Transverse colon (tissue), 4 donors: ENCODE results near the gene RFLNA.

ENCODE experiments used
- EP300 ChIP-seq: sonication (generic); formaldehyde crosslinking; IDR thresholded peaks from one replicate; pipeline ENCODE4 v1.6.1; 2017; ENCODE audit warnings: antibody characterized with exemption, low read depth
- POLR2A ChIP-seq: fragments of 450-650 bp; IDR thresholded peaks from one replicate; pipeline ENCODE4 v1.6.1; 2016; ENCODE audit warnings: antibody characterized with exemption, mild to moderate bottlenecking, moderate library complexity
- POLR2AphosphoS5 ChIP-seq, 3 donors: sonication (generic); formaldehyde crosslinking; IDR thresholded peaks; one replicate each; pipeline ENCODE4 v1.6.1; 2016; ENCODE audit warnings: antibody characterized with exemption in 3 of 3
- TF ChIP-seq, protein P1 (sequence below), 5 experiments: fragments of 200-600 bp in 3 of 5; fragments of 450-650 bp in 2 of 5; sonication (generic) in 3 of 5; IDR thresholded peaks; 1 replicate in 2 of 5; 2 replicates in 3 of 5; pipeline ENCODE4 v1.5.1; 2016 to 2017; ENCODE audit warnings: antibody characterized with exemption in 5 of 5, inconsistent platforms in 3 of 5, mild to moderate bottlenecking in 2 of 5, moderate library complexity in 1 of 5

DNA sequence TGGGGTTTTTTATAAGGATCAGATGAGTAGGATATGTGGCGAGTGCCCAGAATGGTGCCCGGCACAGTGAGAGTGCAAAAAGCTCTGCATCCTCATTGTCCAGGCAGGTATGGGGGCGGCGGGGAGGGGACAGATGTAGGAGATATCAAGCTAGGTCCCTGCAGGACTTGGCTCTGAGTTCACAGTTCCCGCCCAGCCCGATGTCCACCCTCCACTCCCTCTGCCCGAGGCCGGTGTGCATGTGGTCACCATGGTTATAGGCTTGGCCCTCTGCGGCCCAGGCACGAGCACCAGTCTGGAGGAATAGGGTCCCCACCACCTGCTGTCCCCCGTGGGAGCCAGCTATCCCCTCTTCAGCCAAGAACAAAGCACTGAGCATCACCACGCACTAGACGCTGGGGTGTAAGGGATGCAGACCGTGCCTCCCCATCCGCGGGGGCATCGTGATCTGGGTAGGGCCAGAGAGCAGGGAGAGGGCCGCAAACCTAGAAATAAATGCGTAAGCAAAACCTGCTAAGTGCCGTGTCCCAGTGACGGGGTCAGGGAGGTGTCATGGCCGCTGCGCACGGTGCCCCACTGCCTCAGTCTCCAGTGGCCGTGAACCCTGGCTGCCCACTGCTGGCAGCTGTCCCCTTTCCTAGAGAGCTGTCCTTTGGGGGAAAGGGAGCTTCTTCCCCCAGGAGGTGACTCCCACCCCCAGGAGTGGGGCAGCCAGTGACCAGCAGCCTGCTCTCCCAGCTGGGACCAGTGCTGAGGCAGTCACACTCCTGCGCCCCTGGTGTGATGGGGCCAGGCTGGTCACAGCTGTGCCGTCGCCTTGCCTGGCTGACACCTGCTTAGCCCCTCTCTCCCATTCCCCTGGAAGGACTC is 12.0 kb downstream of the RFLNA start:
- TF ChIP-seq, protein P1, sequence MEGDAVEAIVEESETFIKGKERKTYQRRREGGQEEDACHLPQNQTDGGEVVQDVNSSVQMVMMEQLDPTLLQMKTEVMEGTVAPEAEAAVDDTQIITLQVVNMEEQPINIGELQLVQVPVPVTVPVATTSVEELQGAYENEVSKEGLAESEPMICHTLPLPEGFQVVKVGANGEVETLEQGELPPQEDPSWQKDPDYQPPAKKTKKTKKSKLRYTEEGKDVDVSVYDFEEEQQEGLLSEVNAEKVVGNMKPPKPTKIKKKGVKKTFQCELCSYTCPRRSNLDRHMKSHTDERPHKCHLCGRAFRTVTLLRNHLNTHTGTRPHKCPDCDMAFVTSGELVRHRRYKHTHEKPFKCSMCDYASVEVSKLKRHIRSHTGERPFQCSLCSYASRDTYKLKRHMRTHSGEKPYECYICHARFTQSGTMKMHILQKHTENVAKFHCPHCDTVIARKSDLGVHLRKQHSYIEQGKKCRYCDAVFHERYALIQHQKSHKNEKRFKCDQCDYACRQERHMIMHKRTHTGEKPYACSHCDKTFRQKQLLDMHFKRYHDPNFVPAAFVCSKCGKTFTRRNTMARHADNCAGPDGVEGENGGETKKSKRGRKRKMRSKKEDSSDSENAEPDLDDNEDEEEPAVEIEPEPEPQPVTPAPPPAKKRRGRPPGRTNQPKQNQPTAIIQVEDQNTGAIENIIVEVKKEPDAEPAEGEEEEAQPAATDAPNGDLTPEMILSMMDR (IDR thresholded peaks at IDR 0.05): no peak
- TF ChIP-seq POLR2A: no peak
- TF ChIP-seq EP300: no peak
- TF ChIP-seq POLR2AphosphoS5 (IDR thresholded peaks at IDR 0.05): no peak
